HCT116 (cell line): ENCODE results near the gene NOS3. TPM values are rescaled to one million over a fixed set of nuclear protein-coding genes. Genes with fewer than 3 reads are reported as not detected.

Experiments used
- ATAC-seq: fragments of 200-7000 bp; cut with Tn5 transposase; 2 replicates; pipeline ENCODE4 v1.9.1; 2020; ENCODE audit warnings: mild to moderate bottlenecking, moderate library complexity
- BruUV-seq: library from RNA; stranded (reverse); fragments of 400-500 nt; replicated peaks from 2 replicates; lab custom pipeline; 2021; lab: Mats Ljungman, UMichigan
- CTCF ChIA-PET: fragments of 300-600 bp; sonication (Branson Sonifier 250); formaldehyde crosslinking; loops from one replicate; lab custom pipeline; 2021; ENCODE audit warnings: antibody characterized with exemption; lab: Charles Lee
- POLR2A ChIA-PET: fragments of 300-600, 350-600 bp; sonication (Branson Sonifier 250); formaldehyde crosslinking; loops from one replicate; lab custom pipeline; 2021; ENCODE audit warnings: antibody characterized with exemption; lab: Charles Lee
- RAD21 ChIA-PET, 2 experiments: fragments of 300-600 bp; sonication (Branson Sonifier 250); formaldehyde crosslinking; loops; one replicate each; lab custom pipeline; 2023; ENCODE audit warnings: low total read pairs in 2 of 2; ENCODE audit not compliant: uncharacterized antibody in 2 of 2, unreplicated experiment in 2 of 2, low non-redundant PET in 1 of 2; lab: Charles Lee
- DNase-seq: peaks from one replicate; pipeline ENCODE4 v3.0.0-alpha.2; 2010; ENCODE audit warnings: low read depth, low spot score
- H2AFZ ChIP-seq: fragments of 200-600 bp; shearing (Covaris generic), sonication (generic); 2 replicates; pipeline ENCODE4 v1.6.1; 2017; ENCODE audit warnings: low read depth, mixed run types, mixed read lengths, antibody characterized with exemption, low read length; ENCODE audit not compliant: poor library complexity, severe bottlenecking
- H3K27ac ChIP-seq: 2 replicates; pipeline ENCODE4 v1.5.1; 2012; ENCODE audit warnings: low read depth, low read length
- H3K27me3 ChIP-seq: fragments of 200-600 bp; sonication (generic); 2 replicates; pipeline ENCODE4 v1.6.1; 2016; ENCODE audit warnings: mixed run types, low read length, mixed read lengths; ENCODE audit not compliant: insufficient read depth
- H3K36me3 ChIP-seq, 2 experiments: fragments of 200-500 bp in 1 of 2; fragments of 200-600 bp in 1 of 2; sonication (Bioruptor generic) in 1 of 2; sonication (generic) in 1 of 2; 2 replicates each; pipeline versions ENCODE4 v1.5.1 to v1.6.1; 2014 to 2016; ENCODE audit warnings: low read length in 2 of 2, inconsistent platforms in 1 of 2, mixed read lengths in 1 of 2, mixed run types in 1 of 2; ENCODE audit not compliant: insufficient read depth in 2 of 2, control insufficient read depth in 1 of 2
- H3K4me1 ChIP-seq, 2 experiments: fragments of 200-600 bp in 1 of 2; sonication (generic) in 1 of 2; 2 replicates each; pipeline versions ENCODE4 v1.5.1 to v1.6.1; 2012 to 2017; ENCODE audit warnings: low read length in 2 of 2, inconsistent platforms in 1 of 2, mild to moderate bottlenecking in 1 of 2, mixed read lengths in 1 of 2, mixed run types in 1 of 2, moderate library complexity in 1 of 2; ENCODE audit not compliant: insufficient read depth in 2 of 2, control insufficient read depth in 1 of 2
- H3K4me2 ChIP-seq: fragments of 200-600 bp; sonication (generic); 2 replicates; pipeline ENCODE4 v1.6.1; 2017; ENCODE audit warnings: mixed run types, low read length, mixed read lengths
- H3K4me3 ChIP-seq, 2 experiments: fragments of 200-600 bp in 1 of 2; sonication (generic) in 1 of 2; replicated peaks in 1 of 2; 2 replicates each; pipeline ENCODE4 v1.5.1; 2011 to 2016; ENCODE audit warnings: low read length in 2 of 2, control low read depth in 1 of 2, low read depth in 1 of 2, mild to moderate bottlenecking in 1 of 2, mixed read lengths in 1 of 2, mixed run types in 1 of 2
- H3K79me2 ChIP-seq: fragments of 200-600 bp; sonication (generic); 2 replicates; pipeline ENCODE4 v1.6.1; 2017; ENCODE audit warnings: mild to moderate bottlenecking, mixed run types, low read length, moderate library complexity, mixed read lengths; ENCODE audit not compliant: insufficient read depth
- H3K9ac ChIP-seq: fragments of 200-600 bp; sonication (generic); 2 replicates; pipeline ENCODE4 v1.6.1; 2016; ENCODE audit warnings: low read length, mixed read lengths
- H3K9me2 ChIP-seq: fragments of 200-600 bp; sonication (generic), shearing (Covaris generic); 2 replicates; pipeline ENCODE4 v1.6.1; 2017; ENCODE audit warnings: mixed run types, mild to moderate bottlenecking, moderate library complexity; ENCODE audit not compliant: insufficient read depth
- H3K9me3 ChIP-seq, 2 experiments: fragments of 200-500 bp in 1 of 2; fragments of 200-600 bp in 1 of 2; sonication (Bioruptor generic) in 1 of 2; sonication (generic) in 1 of 2; 2 replicates each; pipeline ENCODE4 v1.6.1; 2014 to 2017; ENCODE audit warnings: low read length in 2 of 2, mixed read lengths in 2 of 2, inconsistent platforms in 1 of 2, low read depth in 1 of 2, mild to moderate bottlenecking in 1 of 2, mixed run types in 1 of 2, moderate library complexity in 1 of 2; ENCODE audit not compliant: control insufficient read depth in 1 of 2, insufficient read depth in 1 of 2
- H4K20me1 ChIP-seq: fragments of 200-600 bp; sonication (generic), shearing (Covaris generic); 2 replicates; pipeline ENCODE4 v1.6.1; 2017; ENCODE audit warnings: mixed run types, mild to moderate bottlenecking, moderate library complexity; ENCODE audit not compliant: insufficient read depth
- intact Hi-C: fragments of 100-400 bp; cut with micrococcal nuclease; formaldehyde crosslinking; loops from 2 replicates; pipeline ENCODE4 v1.10.0; 2022
- total RNA-seq: library from RNA; stranded (reverse); gene quantifications from one replicate; pipeline ENCODE4 v1.2.1, GENCODE V29; 2021; ENCODE audit not compliant: unreplicated experiment
- TF ChIP-seq, protein P1 (sequence below), 3 experiments: fragments of 200-600 bp in 1 of 3; sonication (generic) in 1 of 3; IDR thresholded peaks in 2 of 3; conservative IDR thresholded peaks in 1 of 3; 2 replicates each; pipeline ENCODE4 v1.5.1; 2012 to 2017; ENCODE audit warnings: low read depth in 2 of 3, low read length in 2 of 3, antibody characterized with exemption in 1 of 3, borderline replicate concordance in 1 of 3, control low read depth in 1 of 3, mild to moderate bottlenecking in 1 of 3, mixed read lengths in 1 of 3, mixed run types in 1 of 3, moderate library complexity in 1 of 3; ENCODE audit not compliant: insufficient read depth in 1 of 3
- TF ChIP-seq, protein P2 (sequence below): IDR thresholded peaks from 2 replicates; pipeline ENCODE4 v1.6.1; 2011; ENCODE audit warnings: mild to moderate bottlenecking, low read length, moderate library complexity; ENCODE audit not compliant: insufficient replicate concordance; ENCODE audit errors: extremely low read depth

Gene NOS3
- total RNA-seq, 1 experiment from 2014 or later = 35.8 TPM

DNA sequence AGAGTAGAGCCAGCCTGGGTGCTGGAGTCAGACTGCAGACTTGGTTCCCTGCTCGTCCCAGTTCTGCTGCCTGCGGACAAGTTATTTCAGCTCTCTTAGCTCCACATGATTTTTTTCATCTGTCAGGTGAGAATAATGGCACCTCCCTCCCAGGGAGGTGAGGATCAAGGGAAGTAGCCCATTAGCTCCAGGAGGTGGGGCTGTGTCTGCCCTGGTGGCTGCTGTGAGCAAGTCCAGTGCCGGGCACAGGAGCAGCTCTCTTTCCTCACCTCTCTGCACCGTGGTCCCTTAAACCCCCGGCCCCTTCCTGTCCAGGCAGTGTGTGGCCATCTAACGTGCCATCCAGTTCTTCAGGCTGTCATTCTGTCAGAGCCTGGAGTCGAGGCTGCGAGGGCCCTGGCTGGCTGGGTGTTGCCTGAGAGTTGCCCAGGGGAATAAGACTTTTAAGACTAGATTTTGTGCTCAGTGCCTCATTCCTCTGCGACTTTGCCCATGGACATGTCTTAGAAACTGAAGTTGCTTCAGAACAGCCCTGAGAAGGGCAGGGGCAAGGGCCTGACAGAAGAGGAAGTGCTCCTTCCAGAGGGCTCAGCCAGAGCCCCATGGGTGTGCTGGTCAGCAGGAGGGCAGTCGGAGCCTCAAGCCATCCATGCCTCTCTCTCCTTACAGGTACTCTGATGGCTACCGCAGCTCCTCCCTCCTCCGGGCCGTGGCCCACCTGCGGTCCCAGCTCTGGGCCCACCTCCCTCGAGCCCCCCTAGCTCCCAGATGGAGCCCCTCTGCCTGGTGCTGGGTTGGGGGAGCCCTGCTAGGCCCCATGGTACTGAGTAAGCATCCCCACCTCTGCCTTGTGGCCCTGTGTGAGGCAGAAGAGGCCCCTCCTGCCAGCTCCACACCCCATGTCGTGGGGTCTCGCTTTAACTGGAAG is 42.4 kb downstream of the NOS3 start:
- H3K4me3 ChIP-seq = no peak overlapping the region
- CTCF ChIA-PET = interaction anchor here (1.4 kb wide), 1 partner anchor 78 kb away, joined by 4 read pairs; no protein-coding TSS in a partner anchor
- intact Hi-C loops = no loop called here
- BruUV-seq = no TSS peak
- H4K20me1 ChIP-seq = no peaks in the 10 kb centered on the region
- no peaks in the 10 kb centered on the region for H3K9me2 ChIP-seq
- POLR2A ChIA-PET = no interaction called here
- no peaks in the 10 kb centered on the region for H3K9me3 ChIP-seq
- H3K27me3 ChIP-seq = no peaks in the 10 kb centered on the region
- RAD21 ChIA-PET = no interaction called here
- TF ChIP-seq, protein P1, sequence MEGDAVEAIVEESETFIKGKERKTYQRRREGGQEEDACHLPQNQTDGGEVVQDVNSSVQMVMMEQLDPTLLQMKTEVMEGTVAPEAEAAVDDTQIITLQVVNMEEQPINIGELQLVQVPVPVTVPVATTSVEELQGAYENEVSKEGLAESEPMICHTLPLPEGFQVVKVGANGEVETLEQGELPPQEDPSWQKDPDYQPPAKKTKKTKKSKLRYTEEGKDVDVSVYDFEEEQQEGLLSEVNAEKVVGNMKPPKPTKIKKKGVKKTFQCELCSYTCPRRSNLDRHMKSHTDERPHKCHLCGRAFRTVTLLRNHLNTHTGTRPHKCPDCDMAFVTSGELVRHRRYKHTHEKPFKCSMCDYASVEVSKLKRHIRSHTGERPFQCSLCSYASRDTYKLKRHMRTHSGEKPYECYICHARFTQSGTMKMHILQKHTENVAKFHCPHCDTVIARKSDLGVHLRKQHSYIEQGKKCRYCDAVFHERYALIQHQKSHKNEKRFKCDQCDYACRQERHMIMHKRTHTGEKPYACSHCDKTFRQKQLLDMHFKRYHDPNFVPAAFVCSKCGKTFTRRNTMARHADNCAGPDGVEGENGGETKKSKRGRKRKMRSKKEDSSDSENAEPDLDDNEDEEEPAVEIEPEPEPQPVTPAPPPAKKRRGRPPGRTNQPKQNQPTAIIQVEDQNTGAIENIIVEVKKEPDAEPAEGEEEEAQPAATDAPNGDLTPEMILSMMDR (IDR thresholded peaks at IDR 0.05 in 2 of 3, conservative IDR thresholded peaks at IDR 0.05 in 1 of 3; ENCODE audit: borderline replicate concordance in 1 of 3, insufficient read depth in 1 of 3, low read depth in 2 of 3, low read length in 2 of 3) = peak in 2 of 3 experiments; percentile 38 to 44; a peak in 3 of 6 replicates
- TF ChIP-seq, protein P2, sequence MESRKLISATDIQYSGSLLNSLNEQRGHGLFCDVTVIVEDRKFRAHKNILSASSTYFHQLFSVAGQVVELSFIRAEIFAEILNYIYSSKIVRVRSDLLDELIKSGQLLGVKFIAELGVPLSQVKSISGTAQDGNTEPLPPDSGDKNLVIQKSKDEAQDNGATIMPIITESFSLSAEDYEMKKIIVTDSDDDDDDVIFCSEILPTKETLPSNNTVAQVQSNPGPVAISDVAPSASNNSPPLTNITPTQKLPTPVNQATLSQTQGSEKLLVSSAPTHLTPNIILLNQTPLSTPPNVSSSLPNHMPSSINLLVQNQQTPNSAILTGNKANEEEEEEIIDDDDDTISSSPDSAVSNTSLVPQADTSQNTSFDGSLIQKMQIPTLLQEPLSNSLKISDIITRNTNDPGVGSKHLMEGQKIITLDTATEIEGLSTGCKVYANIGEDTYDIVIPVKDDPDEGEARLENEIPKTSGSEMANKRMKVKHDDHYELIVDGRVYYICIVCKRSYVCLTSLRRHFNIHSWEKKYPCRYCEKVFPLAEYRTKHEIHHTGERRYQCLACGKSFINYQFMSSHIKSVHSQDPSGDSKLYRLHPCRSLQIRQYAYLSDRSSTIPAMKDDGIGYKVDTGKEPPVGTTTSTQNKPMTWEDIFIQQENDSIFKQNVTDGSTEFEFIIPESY = no peak
- peaks cover 6% of the 10 kb centered on the region for H3K79me2 ChIP-seq
- ATAC-seq (no peak), DNase-seq (no peak)
- H3K4me2 ChIP-seq = no peak overlapping the region
- no peak overlapping the region for H3K27ac ChIP-seq
- peaks cover 3 to 10% of the 10 kb centered on the region in 2 experiments; a peak in 2 of 4 replicates for H3K36me3 ChIP-seq
- no peak overlapping the region for H2AFZ ChIP-seq
- peaks cover 3 to 15% of the 10 kb centered on the region in 2 experiments; a peak in 3 of 4 replicates for H3K4me1 ChIP-seq
- H3K9ac ChIP-seq = no peak overlapping the region
